HG03175 (cell line): ENCODE measurements around the gene EPC2.

ENCODE experiments used
- ATAC-seq: cut with Tn5 transposase; IDR thresholded peaks from one replicate; pipeline ENCODE4 v1.9.1; 2021; ENCODE audit warnings: mild to moderate bottlenecking, moderate library complexity; ENCODE audit not compliant: unreplicated experiment

EPC2 gene, protein sequence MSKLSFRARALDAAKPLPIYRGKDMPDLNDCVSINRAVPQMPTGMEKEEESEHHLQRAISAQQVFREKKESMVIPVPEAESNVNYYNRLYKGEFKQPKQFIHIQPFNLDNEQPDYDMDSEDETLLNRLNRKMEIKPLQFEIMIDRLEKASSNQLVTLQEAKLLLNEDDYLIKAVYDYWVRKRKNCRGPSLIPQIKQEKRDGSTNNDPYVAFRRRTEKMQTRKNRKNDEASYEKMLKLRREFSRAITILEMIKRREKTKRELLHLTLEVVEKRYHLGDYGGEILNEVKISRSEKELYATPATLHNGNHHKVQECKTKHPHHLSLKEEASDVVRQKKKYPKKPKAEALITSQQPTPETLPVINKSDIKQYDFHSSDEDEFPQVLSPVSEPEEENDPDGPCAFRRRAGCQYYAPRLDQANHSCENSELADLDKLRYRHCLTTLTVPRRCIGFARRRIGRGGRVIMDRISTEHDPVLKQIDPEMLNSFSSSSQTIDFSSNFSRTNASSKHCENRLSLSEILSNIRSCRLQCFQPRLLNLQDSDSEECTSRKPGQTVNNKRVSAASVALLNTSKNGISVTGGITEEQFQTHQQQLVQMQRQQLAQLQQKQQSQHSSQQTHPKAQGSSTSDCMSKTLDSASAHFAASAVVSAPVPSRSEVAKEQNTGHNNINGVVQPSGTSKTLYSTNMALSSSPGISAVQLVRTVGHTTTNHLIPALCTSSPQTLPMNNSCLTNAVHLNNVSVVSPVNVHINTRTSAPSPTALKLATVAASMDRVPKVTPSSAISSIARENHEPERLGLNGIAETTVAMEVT

DNA sequence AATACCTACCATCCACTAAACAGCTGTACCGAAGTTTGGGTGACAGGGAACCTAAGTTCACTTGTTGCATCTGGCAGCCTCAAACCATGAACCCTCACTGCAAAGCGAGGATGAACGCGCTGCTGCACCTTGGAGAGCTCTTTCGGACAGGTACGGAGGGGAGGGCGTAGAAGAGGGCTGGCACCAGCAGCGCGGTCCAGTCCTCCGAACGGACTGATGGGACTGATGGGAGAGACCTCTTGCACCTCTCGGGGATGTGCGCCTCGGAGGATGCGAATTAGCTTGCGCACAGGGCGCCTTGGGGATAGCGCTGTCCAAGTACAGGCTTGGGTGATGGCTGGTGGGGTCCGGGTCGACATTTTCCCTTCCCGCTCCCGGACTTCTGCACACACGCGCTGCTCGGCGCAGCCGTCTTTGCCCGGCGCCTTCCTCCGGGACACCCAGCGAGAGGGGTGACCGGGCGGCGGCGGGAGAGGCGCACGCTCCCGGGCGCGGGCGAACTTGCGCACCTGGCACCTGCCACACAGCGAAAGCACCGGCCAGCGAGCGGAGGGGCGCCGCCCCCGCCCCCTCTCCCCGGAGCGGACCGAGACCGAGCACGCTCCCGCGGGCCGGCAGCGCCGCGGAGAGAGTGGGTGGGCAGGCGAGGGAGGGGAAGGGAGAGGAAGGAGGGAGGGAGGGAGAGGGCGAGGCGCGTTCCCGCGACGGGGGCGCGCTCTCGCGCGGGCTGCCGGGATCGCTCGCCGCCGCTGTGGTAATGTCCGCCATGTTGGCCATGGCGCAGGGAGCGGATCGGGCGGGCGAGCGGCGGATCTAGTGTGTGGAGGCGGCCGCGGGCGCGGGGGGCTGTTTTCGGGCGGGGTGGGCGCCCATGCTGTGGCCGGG is at the start of gene EPC2:
Gene EPC2, plus strand, starts transcription at position 754 of the 885 bp plus-strand sequence. CDS start 267 bp downstream, outside the sequence.
- ATAC-seq = peak; percentile 55

DNA sequence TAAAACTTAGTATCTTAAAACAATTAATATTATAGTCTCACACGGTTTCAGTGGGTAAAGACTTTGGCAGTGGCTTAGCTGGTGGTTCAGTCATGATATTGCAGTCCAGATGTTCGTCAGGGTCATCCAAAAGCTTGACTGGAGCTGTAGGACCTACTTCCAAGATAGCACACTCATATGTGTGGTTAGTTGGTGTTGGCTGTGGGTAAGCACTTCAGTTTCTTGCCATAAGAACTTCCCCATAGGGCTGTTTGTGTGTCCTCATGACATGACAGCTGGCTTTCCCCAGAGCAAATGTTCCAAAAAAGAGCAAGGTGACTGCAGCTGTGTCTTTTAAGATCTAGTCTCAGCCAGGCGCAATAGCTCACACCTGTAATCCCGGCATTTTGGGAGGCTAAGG is 48.5 kb upstream of the EPC2 start:
- no peak for ATAC-seq

DNA sequence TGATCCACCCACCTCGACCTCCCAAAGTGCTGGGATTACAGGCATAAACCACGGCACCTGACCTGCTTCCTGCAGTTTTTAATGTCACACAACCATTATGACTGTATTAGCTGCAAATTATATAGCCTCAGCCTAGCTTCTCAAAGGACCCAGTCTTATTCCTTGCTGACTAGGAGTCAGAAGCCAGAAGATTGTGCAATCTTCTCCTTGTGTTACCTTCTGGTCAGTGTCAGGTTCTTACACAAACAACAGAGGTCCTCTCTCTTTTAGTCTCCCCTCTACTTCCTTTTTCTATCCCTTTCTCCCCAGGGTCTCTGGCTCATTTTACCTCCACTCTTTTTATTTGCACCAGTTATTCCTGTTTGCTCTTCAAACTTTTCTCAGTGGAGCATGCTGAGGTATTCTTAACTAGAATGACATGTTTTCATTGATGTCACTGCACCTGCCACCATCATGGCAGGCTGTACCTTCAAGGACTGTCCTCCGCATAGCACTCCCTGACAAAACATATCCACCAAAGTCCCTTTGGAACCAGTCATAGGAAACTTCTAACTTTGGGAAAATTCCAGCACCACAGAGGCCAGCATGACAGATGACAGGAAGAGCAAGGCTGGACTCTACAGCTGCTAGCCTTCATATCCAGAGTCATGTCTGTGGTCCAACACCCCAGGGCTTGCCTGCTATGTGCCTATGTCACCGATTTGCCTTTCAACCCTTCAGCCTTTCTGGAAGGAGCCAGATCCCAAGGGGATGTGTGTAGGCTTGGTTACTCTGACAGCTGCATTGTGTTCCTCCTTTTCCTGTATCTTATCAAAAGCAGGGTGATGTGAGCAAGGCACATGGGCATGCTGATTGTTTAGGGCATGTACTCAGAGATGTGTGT is 45.2 kb upstream of the EPC2 start:
- no peak for ATAC-seq

DNA sequence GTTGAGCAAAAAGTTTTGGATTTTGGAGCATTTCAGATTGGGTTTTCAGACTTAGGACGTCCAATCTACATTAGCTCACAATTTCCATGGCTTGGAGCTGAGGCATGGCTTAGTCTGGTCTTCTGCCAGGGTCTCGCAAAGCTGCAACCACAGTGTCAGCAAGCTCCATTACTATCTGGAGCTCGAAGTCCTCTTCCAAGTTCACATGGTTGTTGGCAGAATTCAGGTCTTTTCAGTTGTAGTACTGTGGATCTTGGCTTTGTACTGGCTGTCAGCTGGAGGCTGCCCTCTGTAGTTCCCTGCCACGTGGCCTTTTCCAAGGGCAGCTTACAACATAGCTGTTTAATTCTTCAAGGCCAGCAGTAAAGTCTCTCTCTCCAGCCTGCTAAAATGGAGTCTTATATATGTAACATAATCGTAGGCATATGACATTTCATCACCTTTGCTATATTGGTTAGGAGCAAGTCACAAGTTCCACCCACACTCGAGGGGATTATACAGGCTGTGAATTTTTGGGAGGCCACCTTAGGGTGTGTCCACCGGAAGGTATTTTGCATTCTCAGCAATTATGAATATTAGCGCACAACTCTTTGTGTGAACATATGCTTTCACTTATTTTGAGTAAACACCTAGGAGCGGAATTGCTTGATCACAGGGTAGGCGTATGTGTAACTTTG is 41.5 kb upstream of the EPC2 start:
- no peak for ATAC-seq

DNA sequence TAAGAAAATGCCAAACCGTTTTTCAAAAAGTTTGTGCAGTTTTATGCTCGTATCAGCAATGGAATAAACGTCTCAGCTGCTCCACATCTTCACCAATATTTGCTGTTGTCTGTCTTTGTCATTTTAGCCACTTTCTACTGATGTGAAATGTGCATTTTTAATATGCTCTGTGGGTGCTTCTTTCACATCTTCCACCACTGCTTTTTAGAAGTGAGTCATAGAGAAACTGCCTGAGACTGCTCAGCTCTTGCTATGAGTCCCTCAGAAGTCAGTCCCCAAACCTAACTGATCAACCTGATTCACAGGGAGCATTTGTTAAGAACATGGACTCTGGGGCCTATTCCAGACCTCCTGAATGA is 41.0 kb upstream of the EPC2 start:
- ATAC-seq = peak; percentile 98

DNA sequence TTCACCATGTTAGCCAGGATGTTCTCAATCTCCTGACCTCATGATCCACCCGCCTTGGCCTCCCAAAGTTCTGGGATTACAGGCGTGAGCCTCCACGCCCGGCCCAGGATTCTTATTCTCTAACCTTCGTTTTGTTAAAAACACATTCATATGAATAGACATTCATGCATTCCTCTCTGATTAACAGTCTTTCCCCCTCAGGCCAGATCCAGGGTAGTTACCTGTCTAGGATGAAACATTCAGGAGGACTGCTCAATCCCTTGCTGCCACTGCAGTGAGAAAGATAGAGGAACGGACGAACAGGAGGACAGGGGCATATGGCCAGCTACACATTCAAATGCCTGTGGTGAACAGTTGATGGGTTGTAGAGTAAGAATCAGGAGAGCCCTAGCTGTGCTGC is 39.6 kb upstream of the EPC2 start:
- ATAC-seq = no peak

DNA sequence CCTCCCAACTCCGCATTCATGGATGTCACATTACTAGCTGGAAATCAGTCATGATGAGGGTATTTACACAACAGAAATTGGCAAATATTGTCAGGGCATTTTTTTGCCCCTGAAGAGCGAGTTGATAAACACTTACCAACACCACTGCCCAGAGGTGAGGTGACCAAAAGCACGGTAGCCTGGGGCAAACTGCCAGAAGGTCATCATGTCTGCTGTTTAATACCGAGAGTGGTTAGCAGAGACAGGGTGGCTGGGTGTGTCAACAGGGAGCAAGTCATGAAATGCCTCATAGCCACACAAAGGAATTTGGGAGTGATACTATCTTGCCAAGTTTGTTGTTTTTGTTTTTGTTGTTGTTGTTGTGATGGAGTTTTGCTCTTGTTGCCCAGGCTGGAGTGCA is 37.0 kb upstream of the EPC2 start:
- ATAC-seq = no peak

DNA sequence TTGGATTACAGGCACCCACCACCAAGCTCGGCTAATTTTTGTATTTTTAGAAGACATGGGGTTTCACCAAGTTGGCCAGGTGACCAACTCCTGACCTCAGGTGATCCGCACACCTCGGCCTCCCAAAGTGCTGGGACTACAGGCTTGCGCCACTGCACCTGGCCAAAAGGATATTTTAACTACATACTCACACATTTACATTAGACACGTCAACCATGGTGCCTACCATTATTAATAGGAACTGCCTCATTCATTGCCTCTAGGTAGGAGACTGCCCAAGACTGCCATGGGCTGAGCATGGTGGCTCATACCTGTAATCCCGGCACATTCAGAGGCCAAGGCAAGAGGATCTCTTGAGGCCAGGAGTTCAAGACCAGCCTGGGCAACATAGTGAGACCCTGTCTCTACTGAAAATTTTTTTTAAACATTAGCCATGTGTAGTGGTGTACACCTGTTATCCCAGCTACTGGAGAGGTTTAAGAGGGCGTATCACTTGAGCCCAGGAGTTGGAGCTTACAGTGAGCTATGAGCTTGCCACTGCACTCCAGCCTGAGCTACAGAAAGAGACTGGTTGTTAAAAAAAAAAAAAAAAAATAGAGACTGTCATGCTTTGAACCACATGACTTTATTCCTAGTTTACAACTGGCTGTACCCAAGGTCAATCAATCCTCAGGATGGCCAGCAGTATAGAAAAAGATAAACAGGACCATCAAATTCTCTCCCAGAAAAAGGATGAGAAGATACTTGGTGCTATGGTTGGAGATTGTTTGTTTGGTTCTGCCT is 31.1 kb upstream of the EPC2 start:
- no peak for ATAC-seq

DNA sequence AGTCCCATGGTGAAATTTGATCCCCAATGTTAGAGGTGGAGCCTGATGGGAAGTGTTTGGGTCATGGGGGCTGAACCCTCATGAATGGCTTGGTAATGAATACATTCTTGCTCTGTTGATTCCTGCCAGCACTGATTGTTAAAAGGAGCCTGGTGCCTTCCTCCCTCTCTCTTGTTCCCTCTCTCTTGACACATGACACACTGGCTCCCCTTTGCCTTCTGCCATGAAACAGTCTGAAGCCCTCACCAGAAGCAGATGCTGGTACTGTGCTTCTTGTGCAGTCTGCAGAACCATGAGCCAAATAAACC is 30.6 kb upstream of the EPC2 start:
- peak; percentile 27 for ATAC-seq

DNA sequence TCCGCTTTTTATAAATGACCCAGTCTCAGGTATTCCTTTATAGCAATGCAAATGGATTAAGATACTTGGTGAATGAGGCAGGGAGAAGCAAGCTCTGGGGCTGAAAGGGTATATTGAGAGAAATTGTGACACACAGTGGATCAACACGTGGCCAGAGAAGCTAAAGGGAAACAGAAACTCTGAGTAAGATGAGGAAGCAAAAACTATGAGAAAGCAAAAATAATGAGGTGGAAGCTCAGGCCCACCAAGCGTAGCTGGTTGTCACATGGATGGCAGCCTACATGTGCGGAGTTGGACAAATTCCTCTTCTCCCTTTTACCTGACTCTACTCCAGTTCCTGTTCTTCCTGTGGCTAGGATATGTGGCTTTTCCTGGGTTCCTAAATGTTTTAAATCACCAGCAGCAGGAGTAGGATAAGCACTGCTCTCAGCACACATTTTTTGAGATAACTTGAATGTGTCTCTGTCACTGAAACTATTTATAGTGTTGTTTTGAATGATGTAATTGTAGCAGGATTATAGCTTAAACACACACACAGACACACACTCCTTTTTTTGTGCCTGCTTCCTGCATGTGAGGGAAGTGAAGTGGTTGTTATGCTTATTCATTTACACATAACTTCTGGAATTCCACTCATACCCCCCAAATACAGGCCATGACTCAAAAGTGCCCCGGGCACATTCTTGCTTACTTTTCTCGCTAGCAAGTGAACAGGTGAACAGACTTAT is 30.1 kb upstream of the EPC2 start:
- peak; percentile 92 for ATAC-seq

DNA sequence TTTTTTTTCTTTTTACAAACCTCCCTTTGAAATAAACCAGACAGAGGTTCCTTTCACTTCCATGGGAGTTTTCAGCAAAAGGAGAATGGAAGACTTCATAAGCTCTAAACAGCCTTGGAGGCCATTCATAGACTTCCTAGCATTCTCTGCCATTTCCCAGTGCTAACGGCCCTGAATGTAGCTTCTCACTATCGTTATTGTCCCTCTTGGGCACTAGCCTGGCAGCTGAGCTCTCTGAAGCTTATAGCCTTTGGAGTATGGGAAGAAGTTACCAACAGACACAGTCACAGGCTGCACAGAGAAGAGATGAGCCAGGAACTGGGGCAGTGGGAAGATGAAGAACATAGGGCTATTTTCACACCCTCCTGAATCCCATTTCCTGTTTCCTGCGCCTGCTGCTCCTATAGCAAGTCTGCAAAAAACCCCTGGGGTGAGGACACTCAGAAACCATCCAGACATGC is 29.1 kb upstream of the EPC2 start:
- ATAC-seq = no peak

DNA sequence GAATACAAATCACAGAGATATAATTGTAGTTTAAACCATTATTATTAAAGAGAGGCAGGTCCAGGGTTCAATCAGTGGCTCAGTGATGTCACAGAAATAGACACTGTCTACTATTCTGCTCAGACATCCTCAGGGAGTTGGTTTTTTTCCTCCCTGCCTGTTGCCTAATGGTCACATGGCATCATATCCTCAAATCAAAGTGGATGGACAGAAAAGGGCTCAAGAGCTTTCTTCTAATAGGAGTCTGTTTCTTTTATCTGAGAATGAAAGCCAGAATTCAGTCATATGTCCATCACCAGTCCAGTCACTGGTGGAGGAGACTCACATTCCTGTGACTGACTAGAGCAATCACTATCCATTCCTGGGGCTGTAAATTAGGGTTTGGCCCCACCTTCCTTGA is 27.9 kb upstream of the EPC2 start:
- no peak for ATAC-seq

DNA sequence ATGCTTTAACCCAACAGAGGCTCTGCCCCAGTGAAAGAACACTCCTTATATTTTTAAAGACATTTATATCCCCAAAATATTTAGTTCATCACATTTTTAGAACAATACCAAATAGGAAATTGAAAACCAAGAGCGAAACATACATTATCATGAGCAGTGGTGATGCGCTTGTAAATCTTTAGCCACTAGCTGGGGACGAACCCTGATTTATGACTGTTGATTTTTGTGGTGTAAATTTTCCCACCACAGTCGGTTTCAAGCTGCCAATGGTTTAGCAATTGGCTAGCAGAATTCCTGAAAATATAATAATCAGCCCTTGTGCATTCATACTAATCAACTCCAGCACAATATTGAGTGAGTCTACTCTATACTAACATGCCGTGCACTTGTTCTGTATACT is 27.3 kb upstream of the EPC2 start:
- ATAC-seq = no peak

DNA sequence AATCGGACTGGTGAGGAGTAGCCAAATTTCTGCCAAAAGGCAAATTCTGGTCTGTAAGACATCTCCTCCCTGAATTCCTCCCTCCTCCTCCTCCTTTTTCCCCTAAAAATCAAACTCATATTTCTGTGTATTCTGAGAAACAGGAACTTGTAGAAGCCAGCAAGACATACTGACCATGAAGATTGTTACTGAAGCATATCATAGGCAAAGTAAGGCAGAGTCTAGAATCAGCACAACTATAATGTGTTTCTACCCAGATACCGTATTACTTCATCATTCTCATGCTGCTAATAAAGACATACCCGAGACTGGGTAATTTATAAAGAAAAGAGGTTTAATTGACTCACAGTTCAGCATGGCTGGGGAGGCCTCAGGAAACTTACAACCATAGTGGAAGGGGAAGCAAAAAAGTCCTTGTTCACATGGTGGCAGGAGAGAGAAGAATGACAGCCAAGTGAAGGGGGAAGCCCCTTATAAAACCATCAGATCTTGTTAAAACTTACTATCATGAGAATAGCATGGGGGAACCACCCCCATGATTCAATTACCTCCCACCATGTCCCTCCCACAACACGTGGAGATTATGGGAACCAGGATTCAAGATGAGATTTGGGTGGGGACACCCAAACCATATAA is 24.9 kb upstream of the EPC2 start:
- no peak for ATAC-seq

DNA sequence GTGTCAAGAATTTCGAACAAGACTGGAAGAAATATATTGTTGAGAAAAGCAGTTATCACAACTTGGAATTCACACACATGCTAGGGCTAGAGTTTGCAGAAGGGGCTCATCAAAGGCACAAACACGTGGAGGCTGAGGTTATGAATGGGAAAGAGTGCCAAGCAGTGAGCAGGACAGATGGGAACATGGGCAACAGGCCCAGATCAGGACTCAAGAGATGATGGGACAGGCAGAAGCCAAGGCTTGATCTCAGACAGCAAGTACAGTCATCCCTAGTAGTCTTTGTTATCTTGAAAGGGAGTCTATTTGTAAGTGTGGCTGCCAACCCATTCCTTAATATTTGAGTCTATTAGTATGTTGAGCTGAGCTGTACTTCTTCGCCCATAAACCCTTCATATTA is 22.2 kb upstream of the EPC2 start:
- no peak for ATAC-seq

DNA sequence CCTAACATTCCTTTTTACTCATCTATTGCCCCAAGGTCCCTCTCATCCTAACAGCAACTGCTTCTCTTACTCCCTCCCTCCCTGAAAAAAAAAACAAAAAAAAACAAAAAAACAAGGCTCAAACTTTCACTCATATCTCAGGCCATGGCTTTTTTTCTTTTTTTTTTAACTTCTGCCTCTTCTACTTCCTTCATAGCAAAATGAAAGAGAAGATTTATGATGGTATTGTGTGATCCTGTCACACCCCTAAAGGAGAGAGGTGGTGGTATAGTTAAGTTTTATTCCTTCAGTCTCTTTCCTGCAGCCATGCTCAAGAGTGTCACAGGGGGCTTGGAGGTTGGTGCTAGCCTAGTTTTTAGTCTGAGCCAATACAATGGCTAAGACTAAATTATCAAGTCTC is 21.5 kb upstream of the EPC2 start:
- ATAC-seq = no peak

DNA sequence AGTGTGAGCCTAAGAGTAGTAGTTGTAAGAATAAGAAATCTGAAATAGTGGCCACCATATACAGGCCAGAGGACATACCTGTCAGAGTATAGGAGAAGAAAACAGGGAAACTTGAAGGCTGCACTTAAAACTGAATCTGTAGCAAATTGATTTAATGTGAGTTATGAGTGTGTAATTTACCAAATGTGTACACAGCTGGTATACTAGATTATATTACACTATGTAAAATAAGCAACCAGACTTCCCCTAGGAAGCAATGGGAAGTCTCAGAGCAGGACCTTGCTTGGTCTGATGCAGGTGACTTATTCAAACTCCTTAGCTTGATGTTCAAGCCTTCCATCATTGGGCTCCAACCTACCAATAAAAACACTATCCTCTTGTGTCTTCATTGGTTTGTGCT is 17.3 kb upstream of the EPC2 start:
- ATAC-seq = no peak

DNA sequence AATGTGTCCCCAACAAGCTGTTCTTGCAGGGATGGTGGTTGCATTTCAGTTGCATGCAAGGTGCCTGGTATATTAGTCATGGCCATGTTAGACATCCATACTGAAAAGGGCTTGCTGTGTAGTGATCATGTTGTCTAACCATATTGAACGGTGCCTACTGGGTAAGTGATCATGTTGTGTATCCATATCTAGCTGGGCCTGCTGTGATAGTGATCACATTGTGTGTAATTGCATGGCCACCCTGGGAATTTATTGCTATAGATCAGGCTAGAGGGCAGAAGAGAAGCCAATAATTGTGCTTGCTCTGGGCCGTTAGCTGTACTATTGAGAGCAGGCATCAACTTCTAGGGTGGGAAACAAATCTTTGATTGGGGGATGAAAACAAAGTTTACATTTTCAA is 9.8 kb upstream of the EPC2 start:
- no peak for ATAC-seq
